Breast epithelium (tissue), 3 donors: ENCODE results near the gene HACE1.

Source experiments
- POLR2A ChIP-seq: fragments of 450-650 bp; IDR thresholded peaks from one replicate; pipeline ENCODE4 v1.6.1; 2016; ENCODE audit warnings: antibody characterized with exemption, mild to moderate bottlenecking, moderate library complexity
- POLR2AphosphoS5 ChIP-seq, 3 donors: sonication (generic); formaldehyde crosslinking; IDR thresholded peaks; one replicate each; pipeline ENCODE4 v1.6.1; 2017; ENCODE audit warnings: antibody characterized with exemption in 3 of 3
- TF ChIP-seq, protein P1 (sequence below), 3 donors: fragments of 450-650 bp; IDR thresholded peaks; one replicate each; pipeline ENCODE4 v1.5.1; 2016 to 2017; ENCODE audit warnings: antibody characterized with exemption in 3 of 3, mild to moderate bottlenecking in 3 of 3, moderate library complexity in 3 of 3

DNA sequence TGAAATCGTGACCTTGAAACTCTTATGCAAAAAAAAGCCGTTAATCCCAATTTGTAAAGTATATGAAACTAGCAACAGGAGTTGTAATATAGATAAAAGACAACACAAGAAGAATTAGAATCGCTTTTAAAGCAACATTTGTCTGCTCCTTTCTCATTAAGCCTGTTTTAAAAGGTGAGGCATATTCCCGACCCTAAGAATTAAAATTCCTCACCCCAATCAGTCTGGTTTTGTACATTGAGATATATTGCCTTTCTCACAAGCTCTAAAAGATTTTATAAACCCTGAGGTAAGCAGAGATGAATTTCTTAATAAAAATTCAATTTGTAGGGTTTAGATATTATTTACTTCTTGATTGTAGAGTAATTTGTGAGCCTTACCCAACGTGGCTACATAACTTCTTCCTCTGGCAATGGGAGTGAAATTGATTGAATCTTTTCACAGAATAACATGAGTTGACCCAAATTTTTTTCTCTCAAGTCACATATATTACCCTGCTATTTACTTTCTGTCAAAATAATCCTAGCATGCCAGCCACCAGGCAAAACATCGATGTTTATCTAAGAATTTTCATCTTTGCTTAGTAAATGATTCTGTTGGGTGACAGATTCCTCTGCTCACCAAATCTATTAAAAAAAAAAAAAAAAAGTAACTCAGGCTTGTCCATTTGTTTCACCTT is 173.7 kb downstream of the HACE1 start:
- TF ChIP-seq, protein P1, sequence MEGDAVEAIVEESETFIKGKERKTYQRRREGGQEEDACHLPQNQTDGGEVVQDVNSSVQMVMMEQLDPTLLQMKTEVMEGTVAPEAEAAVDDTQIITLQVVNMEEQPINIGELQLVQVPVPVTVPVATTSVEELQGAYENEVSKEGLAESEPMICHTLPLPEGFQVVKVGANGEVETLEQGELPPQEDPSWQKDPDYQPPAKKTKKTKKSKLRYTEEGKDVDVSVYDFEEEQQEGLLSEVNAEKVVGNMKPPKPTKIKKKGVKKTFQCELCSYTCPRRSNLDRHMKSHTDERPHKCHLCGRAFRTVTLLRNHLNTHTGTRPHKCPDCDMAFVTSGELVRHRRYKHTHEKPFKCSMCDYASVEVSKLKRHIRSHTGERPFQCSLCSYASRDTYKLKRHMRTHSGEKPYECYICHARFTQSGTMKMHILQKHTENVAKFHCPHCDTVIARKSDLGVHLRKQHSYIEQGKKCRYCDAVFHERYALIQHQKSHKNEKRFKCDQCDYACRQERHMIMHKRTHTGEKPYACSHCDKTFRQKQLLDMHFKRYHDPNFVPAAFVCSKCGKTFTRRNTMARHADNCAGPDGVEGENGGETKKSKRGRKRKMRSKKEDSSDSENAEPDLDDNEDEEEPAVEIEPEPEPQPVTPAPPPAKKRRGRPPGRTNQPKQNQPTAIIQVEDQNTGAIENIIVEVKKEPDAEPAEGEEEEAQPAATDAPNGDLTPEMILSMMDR (IDR thresholded peaks at IDR 0.05), result no peak
- TF ChIP-seq POLR2AphosphoS5 (IDR thresholded peaks at IDR 0.05) (no peak), POLR2A (no peak)
